ENCODE data around the gene IRF2BPL.

DNA sequence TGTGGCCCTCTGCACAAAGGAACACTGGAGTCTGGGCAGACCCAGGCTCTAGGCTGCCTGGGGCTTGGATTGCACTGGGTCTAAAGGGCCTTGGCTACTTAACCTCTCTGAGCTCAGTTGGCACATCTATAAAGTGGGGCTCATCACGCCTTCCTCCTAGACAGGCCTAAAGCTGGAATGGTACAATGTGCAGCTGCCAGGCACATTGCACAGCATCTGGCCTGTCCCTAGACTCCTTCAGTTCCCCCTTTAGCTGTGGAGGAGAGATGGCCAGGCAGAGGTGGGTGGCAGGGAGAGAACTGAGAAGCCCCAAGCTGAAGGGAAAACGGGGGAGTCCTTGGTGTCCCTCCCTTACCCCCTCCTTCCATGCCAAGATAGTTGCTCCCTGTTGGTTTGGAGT lies 10.8 kb downstream of the IRF2BPL start:
- TF ChIP-seq, protein P1, sequence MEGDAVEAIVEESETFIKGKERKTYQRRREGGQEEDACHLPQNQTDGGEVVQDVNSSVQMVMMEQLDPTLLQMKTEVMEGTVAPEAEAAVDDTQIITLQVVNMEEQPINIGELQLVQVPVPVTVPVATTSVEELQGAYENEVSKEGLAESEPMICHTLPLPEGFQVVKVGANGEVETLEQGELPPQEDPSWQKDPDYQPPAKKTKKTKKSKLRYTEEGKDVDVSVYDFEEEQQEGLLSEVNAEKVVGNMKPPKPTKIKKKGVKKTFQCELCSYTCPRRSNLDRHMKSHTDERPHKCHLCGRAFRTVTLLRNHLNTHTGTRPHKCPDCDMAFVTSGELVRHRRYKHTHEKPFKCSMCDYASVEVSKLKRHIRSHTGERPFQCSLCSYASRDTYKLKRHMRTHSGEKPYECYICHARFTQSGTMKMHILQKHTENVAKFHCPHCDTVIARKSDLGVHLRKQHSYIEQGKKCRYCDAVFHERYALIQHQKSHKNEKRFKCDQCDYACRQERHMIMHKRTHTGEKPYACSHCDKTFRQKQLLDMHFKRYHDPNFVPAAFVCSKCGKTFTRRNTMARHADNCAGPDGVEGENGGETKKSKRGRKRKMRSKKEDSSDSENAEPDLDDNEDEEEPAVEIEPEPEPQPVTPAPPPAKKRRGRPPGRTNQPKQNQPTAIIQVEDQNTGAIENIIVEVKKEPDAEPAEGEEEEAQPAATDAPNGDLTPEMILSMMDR (IDR thresholded peaks at IDR 0.05; ENCODE audit: borderline replicate concordance, extremely low read depth, low read length, poor library complexity, severe bottlenecking) = no peak
- TF ChIP-seq EZH2 (IDR thresholded peaks at IDR 0.05; ENCODE audit: borderline replicate concordance, low read depth, low read length, severe bottlenecking) = no peak

Measured in DND-41 (cell line).